ENCODE data around the gene P2RX7. TPM values are rescaled to one million over a fixed set of nuclear protein-coding genes. Genes with fewer than 3 reads are reported as not detected.
A peak's percentile ranks its signal among the peaks of the same experiment; 100 is the strongest.
"Not testable (repeated sequence)": the region's sequence is repeated elsewhere in the genome, so short reads cannot be mapped to it uniquely, and the experiment has no call there.

The P2RX7 gene
- total RNA-seq, 1 donor from 2014 or later = 0.82 TPM

DNA sequence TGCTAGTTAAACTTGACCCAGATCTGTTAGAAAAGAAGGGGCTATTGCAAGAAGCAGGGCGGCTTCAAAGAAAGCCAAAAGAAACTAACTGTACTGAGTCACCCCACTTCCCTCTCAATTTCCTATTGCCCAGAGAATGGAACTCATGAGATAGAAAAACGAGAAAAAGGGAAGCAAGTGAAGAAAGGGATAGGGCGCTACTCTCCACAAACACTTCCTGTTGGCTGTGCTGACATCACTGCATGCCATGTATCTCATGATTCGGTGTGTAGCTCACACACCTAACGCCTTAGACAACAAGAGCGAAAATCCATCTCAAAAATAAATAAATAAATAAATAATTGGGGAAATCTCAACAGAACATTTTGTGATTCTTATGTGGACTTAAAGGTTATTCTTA, 64.2 kb downstream of the P2RX7 start:
- H3K27ac Mint-ChIP-seq (ENCODE audit: unreplicated experiment) = peak overlapping the region; percentile 84
- TF ChIP-seq, protein P1, sequence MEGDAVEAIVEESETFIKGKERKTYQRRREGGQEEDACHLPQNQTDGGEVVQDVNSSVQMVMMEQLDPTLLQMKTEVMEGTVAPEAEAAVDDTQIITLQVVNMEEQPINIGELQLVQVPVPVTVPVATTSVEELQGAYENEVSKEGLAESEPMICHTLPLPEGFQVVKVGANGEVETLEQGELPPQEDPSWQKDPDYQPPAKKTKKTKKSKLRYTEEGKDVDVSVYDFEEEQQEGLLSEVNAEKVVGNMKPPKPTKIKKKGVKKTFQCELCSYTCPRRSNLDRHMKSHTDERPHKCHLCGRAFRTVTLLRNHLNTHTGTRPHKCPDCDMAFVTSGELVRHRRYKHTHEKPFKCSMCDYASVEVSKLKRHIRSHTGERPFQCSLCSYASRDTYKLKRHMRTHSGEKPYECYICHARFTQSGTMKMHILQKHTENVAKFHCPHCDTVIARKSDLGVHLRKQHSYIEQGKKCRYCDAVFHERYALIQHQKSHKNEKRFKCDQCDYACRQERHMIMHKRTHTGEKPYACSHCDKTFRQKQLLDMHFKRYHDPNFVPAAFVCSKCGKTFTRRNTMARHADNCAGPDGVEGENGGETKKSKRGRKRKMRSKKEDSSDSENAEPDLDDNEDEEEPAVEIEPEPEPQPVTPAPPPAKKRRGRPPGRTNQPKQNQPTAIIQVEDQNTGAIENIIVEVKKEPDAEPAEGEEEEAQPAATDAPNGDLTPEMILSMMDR (IDR thresholded peaks at IDR 0.05; ENCODE audit: unreplicated experiment) = no peak
- peaks cover 4% of the 10 kb centered on the region for H3K4me1 Mint-ChIP-seq (ENCODE audit: unreplicated experiment)
- no peak for DNase-seq (ENCODE audit: low spot score)
- H3K9me3 Mint-ChIP-seq (ENCODE audit: unreplicated experiment) = no peaks in the 10 kb centered on the region
- no peaks in the 10 kb centered on the region for H3K27me3 Mint-ChIP-seq (ENCODE audit: unreplicated experiment)
- H3K4me3 Mint-ChIP-seq (ENCODE audit: unreplicated experiment) = no peak overlapping the region
- H3K36me3 Mint-ChIP-seq (ENCODE audit: low read depth, unreplicated experiment) = no peaks in the 10 kb centered on the region

DNA sequence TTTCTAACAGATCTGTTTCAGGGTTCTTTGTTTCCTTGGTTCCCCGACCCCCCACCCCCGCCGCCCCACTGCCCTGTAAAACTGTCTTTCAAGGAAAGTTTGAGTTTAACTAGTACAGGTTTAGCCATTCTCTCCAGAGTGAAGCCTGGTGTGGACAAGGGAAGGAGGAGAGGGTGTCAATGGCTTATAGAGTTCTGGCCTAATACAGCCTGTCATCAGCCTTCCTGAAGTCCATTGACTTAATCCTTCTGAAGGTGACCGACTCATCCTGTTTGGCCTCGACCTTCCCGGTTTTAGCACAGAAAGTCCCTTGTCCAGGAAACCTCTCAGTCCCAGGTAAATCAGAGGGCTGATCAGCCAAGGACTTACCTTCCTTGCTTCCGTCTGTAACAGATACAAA, 66.3 kb downstream of the P2RX7 start:
- TF ChIP-seq, protein P1 (IDR thresholded peaks at IDR 0.05; ENCODE audit: unreplicated experiment) = no peak
- H3K27me3 Mint-ChIP-seq (ENCODE audit: unreplicated experiment) = no peaks in the 10 kb centered on the region

GRCh38 chr12:121201140-121201539, 68.5 kb downstream of the P2RX7 start:
- H3K27me3 Mint-ChIP-seq (ENCODE audit: unreplicated experiment); H3K36me3 Mint-ChIP-seq (ENCODE audit: low read depth, unreplicated experiment); H3K9me3 Mint-ChIP-seq (ENCODE audit: unreplicated experiment): not testable (repeated sequence)

More for the DNA sequence above, 66.3 kb downstream of the P2RX7 start:
- H3K36me3 Mint-ChIP-seq (ENCODE audit: low read depth, unreplicated experiment) = no peaks in the 10 kb centered on the region
- H3K27ac Mint-ChIP-seq (ENCODE audit: unreplicated experiment) = no peak overlapping the region
- H3K9me3 Mint-ChIP-seq (ENCODE audit: unreplicated experiment) = no peaks in the 10 kb centered on the region
- no peak for DNase-seq (ENCODE audit: low spot score)
- H3K4me3 Mint-ChIP-seq (ENCODE audit: unreplicated experiment) = no peak overlapping the region
- peaks cover 7% of the 10 kb centered on the region for H3K4me1 Mint-ChIP-seq (ENCODE audit: unreplicated experiment)

GRCh38 chr12:121202407-121203355, 70.0 kb downstream of the P2RX7 start:
- no peak overlapping the region for H3K27ac Mint-ChIP-seq (ENCODE audit: unreplicated experiment)
- H3K27me3 Mint-ChIP-seq (ENCODE audit: unreplicated experiment) = no peaks in the 10 kb centered on the region
- DNase-seq (ENCODE audit: low spot score) = no peak
- no peaks in the 10 kb centered on the region for H3K9me3 Mint-ChIP-seq (ENCODE audit: unreplicated experiment)
- H3K36me3 Mint-ChIP-seq (ENCODE audit: low read depth, unreplicated experiment) = no peaks in the 10 kb centered on the region
- H3K4me1 Mint-ChIP-seq (ENCODE audit: unreplicated experiment) = peaks cover 5% of the 10 kb centered on the region
- TF ChIP-seq, protein P1 (IDR thresholded peaks at IDR 0.05; ENCODE audit: unreplicated experiment) = no peak
- H3K4me3 Mint-ChIP-seq (ENCODE audit: unreplicated experiment) = no peak overlapping the region

More at GRCh38 chr12:121201140-121201539, 68.5 kb downstream of the P2RX7 start:
- DNase-seq (ENCODE audit: low spot score); H3K4me1 Mint-ChIP-seq (ENCODE audit: unreplicated experiment); H3K4me3 Mint-ChIP-seq (ENCODE audit: unreplicated experiment); H3K27ac Mint-ChIP-seq (ENCODE audit: unreplicated experiment): not testable (repeated sequence)

DNA sequence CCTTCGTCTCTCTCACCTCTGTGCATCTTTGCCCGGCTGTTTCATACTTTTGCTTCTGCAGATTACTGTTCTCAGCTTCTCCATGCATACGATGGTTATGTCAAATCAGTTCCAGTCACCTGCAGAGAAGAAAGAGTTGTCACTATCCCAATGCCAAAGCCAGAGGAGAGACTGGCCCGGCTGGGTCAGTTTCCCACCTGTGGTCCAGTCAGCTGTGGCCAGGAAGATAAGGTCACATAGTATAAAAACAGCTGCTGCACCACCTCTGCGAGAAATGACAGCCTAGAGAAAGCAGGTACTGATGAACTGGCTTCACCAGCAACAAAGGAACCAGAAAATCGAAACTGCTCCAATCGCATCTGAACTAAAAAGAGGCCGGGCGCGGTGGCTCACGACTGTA, 70.8 kb downstream of the P2RX7 start:
- Mint-ChIP-seq H3K4me1 (ENCODE audit: unreplicated experiment) (peaks cover 5% of the 10 kb centered on the region), H3K36me3 (ENCODE audit: low read depth, unreplicated experiment) (no peaks in the 10 kb centered on the region), H3K4me3 (ENCODE audit: unreplicated experiment) (no peak overlapping the region)

More for the DNA sequence above, 70.8 kb downstream of the P2RX7 start:
- Mint-ChIP-seq H3K9me3 (ENCODE audit: unreplicated experiment) (no peaks in the 10 kb centered on the region), H3K27me3 (ENCODE audit: unreplicated experiment) (no peaks in the 10 kb centered on the region), H3K27ac (ENCODE audit: unreplicated experiment) (no peak overlapping the region)
- TF ChIP-seq, protein P1 (IDR thresholded peaks at IDR 0.05; ENCODE audit: unreplicated experiment) = no peak
- no peak for DNase-seq (ENCODE audit: low spot score)
